CD4-positive, alpha-beta T cell treated with Interleukin-17A for 4 hours (primary cell): ENCODE data around the gene PLIN5.

Experiments used
- DNase-seq: peaks from one replicate; pipeline ENCODE4 v3.0.0-alpha.2; 2020; ENCODE audit warnings: mixed read lengths

Gene PLIN5

GRCh38 chr19:4477034-4477801 is 57.8 kb downstream of the PLIN5 start:
- DNase-seq = no peak

GRCh38 chr19:4474514-4475022 is 60.5 kb downstream of the PLIN5 start:
- no peak for DNase-seq

GRCh38 chr19:4473763-4474513 is 61.1 kb downstream of the PLIN5 start:
- no peak for DNase-seq

GRCh38 chr19:4473011-4473762 is 61.8 kb downstream of the PLIN5 start:
- DNase-seq = no peak
